HG02870 (cell line): ENCODE measurements around the gene EXOSC9.

ENCODE experiments used
- ATAC-seq: cut with Tn5 transposase; IDR thresholded peaks from one replicate; pipeline ENCODE4 v1.9.1; 2021; ENCODE audit warnings: mild to moderate bottlenecking, moderate library complexity; ENCODE audit not compliant: unreplicated experiment

The EXOSC9 gene

DNA sequence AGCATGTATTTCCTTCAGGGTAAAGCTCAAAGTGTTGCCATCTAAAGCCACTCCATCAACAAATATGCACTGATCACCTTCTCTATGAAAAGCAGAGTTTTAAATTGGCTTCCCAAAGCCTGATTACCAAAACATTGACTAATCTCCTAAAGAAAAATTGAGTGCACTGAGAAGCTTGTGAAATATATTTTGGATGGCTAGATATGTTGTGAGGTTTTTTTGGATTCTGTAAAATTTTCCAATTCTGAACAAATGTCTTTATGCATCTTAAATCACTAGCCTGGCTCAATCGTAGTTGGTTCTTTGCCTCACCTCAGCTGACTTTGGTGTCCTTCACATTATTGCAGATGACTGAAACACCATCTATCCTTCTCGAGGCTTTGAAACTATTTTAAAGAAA, 14.9 kb upstream of the EXOSC9 start:
- ATAC-seq, result no peak

DNA sequence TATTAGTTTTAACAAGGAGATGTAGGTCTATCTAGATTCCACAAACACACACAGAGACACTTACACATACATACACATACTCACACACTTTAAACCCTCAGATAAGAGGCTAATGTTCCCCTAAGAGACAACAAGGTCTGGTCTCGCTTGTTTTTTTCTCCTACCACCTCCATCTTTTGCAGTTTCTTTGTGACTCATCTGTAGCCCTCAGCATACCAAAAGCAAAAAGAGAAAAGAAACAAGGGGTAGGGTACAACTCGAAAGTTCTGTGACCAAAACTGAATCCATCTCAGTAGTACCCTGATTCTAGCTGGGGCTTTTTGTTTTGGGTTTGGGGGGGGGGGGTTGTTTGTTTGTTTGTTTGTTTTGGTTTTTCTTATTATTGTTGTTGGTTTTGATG, 12.2 kb upstream of the EXOSC9 start:
- peak; percentile 97 for ATAC-seq

DNA sequence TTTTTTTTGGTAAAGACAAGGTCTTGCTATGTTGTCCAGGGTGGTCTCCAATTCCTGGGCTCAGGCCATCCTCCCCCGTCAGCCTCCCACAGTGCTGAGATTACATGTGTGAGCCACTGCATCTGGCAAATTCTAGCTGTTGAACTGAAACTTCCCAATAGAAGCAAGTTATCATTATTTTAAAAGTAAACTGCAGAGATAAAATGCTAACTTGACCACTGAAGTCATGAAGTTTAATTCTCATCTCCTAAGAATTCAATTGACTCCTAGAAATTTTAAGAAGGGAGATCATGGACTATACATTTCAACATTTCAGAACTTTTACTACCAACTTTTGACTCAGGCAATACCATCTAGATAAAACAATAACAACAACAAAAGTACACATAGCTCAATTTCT, 11.7 kb upstream of the EXOSC9 start:
- ATAC-seq, result no peak

DNA sequence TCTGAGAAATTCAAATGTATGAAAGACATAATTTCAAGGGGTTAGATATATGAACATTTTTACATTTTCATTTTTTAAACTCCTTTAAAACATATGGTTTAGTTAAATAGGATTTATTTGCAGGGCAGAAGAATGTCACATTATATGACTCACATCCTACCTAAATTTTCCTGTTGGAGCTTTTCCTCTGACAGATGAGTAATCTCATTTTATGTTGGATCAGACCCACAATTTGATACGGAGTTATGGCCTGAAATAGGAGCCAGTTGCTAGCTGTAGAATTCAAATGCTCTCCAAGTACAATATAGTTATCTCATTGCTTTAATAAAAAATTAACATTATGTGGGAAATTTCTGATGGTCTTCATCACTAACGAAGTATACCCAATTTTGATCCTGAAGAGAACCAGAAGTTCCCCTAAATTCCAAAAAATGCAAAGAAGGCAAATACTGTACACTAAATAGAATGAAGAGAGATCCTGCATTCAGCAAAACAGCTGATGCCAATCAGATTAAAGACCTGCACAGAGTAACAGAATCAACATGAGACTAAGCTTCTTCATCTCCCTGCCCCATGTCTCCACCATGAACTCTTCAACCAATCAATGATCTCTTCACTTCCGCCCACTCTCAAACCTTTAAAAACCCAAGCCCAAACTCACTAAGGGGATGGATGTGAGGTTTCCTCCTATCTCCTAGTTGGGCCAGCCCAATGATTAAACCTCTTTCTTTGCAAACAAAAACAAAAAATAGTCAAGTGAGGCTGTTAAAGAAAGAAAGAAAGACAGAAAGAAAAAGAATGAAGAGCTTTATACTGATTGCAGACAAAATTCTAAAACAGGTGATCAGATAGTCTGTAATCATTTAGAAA, 10.9 kb upstream of the EXOSC9 start:
- ATAC-seq, result no peak

DNA sequence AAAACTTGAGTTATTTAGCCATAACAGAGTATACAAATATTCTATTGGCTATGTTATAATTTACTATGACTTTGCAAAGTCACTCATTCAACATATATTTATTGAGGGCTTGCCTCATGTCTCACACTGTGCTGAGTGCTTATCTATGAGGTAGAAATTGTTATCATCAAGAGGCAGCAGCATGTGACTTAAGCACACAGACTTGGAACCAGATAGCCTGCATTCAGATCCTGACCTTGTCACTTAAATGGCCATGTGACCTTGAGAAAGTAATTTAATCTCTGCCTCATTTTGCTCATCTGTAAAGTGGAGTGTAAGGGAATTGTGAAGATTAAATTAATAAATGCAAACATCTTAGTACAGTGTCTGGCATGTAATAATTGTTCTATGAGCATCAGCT, 10.1 kb upstream of the EXOSC9 start:
- ATAC-seq, result no peak

DNA sequence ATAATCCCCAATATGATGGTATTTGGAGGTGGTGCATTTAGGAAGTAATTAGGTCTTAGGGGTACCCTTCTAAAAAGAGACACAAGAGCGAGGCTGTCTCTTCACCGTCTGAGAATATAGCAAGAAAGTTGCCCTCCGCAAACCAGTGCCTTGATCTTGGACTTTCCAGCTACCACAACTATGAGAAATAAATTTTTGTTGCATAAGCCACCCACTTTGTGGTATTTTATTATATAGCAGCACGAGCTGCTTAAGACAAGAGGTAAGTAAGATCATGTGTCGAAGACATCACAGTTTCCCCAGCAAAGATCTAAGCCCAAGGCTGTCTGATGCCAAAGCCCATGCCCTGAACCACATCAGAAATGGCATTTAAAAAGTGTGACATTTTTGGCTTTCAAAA, 9.6 kb upstream of the EXOSC9 start:
- no peak for ATAC-seq

DNA sequence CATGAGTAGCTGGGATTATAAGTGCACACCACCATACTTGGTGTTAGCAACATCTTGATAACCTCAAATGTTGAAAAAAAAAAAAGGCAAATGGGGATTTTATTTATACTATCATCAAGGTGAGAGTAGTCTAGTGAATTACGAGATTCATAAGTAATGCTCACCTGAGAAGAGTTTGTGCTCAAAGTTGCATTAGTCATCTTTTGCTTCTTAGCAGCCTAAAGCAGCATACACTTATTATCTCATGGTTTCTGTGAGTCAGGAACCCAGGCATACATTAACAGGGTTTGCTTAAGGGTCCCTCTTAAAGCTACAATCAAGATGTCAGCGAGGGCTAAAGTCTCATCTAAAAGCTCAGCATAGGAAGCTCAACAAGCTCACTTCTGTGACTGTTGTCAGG, 8.2 kb upstream of the EXOSC9 start:
- ATAC-seq, result no peak

DNA sequence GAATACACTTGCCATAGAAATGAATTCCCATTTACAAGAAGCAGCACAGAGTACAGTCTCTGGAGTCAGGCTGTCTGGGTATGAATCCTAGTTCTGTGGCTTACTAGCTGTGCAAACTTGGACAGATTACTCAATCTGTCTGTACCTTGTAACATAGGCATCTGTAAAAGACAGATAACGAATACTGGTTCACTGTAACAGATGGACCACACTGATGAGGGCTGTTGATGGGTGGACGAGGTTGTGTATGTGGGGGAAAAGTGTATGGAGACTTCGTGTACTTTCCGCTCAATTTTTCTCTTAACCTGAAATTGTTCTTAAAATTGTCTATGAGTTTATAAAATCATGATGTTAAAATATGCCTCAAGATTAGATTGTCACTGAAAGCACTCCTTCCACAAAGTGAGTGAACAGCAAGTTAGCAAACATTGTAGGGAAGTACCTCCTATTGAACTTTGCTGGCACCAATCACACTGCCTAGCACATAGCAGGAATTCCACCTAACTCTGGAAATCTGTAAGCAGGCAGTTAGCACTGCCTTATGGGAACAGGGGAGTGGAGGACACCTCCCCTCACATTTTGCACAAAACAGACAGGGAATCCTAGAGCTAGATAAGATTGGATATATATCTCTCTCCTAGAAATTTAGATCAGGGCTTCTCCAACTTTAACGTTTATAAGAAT, 6.5 kb upstream of the EXOSC9 start:
- no peak for ATAC-seq

DNA sequence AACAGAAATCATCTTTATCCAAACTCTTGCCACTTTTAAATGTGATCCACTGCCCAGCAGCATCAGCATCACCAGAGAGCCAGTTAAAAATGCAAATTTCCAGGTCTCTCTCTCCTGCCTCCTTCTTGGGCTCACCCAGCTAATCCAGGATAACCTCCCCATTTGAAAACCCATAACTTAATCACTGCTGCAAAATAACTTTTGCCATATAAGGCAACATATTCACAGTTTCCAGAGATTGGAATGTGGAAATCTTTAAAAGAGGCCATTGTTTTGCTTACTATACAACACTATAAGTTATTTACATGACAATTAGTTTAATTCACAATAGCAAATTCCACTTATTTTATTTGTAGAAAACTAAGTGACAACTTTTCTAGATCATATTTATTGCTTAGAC, 4.8 kb upstream of the EXOSC9 start:
- no peak for ATAC-seq

DNA sequence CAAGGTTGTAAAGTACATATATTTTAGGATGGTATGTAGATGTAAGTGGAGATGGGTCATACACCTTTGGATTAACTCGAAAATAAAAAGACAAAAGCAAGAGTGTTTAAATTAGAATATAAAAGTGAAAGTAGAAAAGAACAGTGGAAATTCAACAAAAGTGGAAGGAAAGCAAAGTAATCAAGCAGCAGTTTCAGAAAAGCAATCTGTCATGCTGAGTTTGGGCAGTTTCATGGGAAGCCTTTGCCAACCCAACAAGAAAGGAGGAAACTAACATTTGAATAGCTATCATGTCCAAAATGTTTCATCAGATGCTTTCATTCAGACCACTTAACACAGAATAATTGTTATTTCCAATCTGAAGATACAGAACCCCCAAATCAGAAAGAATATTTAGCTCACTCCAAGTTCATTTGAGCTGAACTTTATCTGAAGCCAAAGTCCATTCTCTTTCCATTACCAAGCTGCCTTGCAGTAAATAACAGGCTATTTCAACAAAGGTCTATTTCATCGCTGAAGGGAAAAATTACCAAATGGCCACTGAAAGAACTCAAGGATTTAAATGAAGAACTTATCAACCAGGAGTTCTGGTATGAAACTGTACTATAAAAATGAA, 1.8 kb upstream of the EXOSC9 start:
- ATAC-seq, result no peak

DNA sequence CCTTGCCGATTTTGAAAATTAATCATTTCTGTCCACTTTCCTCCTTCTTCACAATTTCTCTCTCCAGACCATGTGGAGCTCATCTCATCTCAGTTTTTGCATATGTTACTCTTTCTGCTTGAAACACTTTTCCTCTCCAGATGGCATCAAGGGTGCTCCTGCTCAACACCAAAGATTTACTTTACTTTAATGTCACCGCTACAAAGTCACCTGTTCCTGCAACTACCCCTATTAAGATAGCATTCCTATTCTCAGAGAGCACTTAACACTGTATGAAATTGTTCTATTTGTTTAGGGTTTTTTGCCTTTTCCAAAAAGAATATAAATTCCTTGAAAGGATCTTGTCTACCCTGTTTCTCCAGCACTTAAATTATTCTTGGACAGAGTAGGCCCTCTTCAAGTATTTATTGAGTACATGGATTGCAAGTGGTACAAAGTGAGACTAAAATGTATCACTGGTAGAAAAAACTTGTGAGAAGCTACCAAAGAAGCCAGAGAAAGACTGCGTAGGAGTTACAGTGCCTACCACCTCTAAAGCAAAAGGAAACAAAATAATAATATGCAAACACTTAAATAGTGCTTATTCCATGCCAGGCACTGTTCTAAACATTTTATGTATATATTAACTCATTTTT, 1.1 kb upstream of the EXOSC9 start:
- ATAC-seq, result no peak

DNA sequence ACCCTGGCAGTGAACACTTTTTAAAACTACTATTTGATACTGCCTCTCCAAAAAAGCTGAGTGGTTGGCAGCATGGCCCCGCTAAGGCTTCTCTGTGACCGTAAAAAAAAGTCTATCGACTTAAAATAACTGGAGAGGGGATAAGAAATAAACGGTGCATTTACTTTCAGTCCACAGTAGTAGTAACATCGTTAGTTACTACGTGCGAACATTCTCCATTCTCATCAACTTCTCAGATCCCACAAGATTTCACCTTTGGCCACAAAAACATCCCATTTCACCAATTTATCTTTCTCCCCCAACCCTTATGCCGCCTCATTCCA, 524 bp upstream of the EXOSC9 start:
- ATAC-seq, result peak; percentile 32

DNA sequence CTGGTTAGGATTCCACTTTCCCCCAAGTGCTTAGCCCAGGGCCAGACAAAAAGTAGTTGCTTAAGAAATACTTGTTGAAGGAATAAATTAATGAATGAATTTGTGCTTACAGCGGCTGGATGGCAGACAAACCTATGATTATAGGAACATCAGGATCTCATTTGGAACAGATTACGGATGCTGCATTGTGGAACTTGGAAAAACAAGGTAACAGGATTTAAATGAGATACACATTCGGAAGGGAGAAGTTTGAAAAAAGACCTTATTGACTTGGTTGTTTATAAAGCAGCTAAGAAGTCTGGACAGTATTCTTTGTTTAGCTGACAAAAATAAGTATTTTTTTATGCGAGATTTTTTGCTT, 572 bp downstream of the EXOSC9 start:
- no peak for ATAC-seq

DNA sequence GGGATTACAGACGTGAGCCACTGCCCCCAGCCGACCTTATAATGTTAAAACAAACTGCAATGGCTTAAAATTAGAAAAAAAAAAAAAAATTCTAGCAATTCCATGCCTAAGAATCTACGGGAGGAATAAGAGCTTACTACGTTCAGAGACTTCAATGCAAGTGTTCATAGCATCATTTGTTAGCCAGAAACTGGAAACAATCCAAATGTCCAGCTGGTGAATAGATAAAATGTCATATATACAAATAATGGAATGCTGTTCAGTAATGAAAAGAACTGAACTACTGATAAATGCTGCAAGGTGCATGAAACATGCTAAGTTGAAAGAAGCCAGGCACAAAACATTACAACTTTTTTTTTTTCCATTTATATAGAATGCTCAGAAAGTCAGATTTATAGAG, 5.3 kb downstream of the EXOSC9 start:
- no peak for ATAC-seq

DNA sequence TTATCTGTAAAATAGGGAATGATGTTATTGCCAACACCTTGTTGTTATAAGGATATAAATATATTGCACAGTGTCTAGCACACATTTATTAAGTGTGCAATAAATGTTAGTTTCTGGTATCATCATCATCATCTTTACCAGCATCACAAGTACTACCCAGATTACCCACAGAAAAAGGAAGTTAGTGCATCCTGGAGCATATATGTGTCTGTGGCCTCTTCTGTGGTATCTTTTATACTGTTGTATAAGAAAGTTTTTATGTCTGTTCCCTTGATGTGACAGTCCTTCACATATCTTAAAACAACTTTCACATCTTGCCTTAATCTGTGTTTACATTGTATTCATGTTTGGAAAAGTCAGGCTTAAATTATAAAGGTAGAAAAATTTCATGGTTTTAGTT, 10.0 kb downstream of the EXOSC9 start:
- no peak for ATAC-seq

DNA sequence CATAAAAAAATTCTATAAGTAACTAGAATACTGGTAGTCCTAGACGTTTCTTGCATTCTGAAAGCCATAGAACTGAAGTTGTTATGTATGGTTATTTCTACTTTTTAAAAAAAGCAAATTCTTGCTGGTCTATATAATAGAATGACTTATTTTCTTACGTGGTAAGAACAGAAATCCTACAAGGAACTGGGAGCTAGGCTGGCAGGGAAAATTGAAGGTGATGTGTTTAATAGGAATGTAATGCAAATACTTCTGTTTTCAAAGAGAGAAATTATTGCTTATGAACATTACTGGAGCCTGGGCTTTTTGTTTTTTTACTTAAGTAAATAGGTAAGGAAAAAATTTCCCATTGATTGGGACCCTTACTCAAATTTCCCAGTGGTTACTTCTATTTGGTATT, 13.6 kb downstream of the EXOSC9 start:
- no peak for ATAC-seq

DNA sequence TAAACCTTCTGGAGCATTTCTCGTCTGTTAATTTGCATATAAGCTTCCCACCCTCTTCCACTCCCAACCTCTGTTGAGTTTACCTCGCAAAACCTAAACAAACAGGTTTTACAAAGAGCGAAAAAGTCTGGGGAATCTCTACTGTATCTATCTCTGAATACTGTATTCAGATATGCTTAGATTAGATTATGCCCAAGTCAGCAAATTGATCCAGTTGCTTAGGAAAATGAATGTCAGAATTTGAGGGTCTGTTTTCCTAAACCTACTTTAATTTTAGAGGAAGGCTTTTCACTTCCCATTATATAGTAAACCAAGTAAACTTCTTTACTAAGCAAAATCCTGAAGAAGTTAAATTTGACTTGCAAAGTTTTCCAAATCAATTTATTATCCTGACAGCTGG, 15.9 kb downstream of the EXOSC9 start:
- ATAC-seq, result no peak

DNA sequence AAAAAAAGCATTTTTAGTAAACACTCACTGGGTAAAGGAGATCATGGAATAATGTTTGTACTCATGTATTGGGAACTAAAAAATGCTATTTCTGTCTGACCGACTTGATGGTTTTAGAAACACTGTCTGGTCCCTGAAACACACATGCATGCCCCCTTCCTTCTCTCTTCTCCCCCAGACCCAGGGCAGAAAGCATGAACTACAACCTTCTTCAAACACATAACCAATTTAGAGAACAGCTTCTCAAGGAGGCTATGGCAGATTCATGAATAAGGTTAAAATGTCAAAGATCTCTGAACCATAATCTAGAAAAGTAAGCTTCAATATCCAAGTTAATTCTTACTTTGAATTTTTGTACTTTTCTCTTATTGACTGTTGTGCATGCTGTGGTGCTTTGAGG, 16.6 kb downstream of the EXOSC9 start:
- ATAC-seq, result no peak

DNA sequence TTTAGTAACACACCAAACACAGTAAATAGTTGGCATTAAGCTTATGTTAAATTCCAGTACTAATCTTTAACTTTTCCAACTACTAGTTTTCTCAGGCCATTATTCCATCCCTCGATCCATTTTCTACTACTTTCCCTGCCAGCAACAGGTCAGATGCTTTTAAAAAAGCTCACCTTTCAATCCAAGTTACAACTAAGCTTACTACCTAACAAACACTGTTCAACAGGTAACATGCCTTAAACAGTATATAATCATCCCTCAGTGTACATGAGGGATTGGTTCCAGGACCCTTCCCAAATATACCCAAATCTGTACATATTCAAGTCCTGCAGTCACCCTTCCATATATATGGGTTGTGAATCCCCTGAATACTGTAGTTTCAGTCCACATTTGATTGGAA, 17.1 kb downstream of the EXOSC9 start:
- no peak for ATAC-seq

DNA sequence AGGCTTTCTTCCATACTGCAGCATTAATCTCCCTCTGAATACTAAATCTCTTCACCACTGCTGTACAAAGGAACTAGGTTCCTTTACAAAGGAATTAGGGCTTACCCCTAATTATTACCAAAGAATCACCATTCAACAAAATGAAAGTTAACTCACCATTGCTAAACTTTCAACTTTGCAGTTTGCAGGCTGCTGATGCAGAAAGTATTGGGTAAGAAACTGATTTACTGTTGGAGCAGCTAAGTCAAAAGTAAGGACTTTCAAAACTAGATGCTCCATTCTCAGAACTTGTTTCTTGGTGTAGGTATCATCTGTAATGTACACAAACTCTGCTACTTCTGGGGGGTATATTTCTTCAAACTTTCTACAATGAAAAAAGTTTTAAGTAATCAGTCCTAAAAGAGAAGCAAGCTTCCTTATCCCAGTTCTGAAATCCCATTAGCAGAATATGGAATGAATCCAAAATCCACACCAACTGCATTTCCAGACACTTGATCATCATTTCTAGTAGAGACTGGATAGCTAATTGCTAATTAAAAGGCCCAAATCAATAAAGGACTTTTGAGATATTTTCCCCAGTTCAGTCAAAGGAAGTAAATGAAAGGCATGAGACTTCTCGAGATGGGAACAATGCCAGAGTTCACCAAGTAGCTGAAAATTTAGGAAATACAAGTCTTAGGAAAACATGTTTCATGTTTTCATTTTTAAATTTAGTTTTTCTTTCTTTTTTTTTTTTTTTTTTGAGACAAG, 18.3 kb downstream of the EXOSC9 start:
- no peak for ATAC-seq

DNA sequence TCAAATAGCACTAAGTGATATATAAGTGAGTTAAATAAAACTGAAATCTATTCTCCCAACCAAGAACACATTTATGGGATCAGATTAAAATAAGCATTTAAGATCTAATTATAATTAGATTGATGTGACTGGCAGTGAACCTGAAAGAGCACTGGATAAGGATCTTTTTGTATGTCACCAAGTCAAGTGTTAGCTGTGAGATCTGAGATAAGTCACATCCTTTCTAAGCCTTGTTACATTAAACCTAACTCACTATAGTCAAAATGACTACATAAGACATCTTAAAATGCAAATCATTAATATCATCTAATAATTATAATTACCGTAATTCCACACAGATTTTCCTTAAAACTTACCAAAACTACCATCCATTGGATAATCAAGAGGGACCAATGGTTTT, 20.9 kb downstream of the EXOSC9 start:
- ATAC-seq, result no peak
